ENCODE data around the gene SERPINE3. TPM values are rescaled to one million over a fixed set of nuclear protein-coding genes. Genes with fewer than 3 reads are reported as not detected.

Gene SERPINE3
- total RNA-seq, 4 donors from 2014 or later, result not detected

DNA sequence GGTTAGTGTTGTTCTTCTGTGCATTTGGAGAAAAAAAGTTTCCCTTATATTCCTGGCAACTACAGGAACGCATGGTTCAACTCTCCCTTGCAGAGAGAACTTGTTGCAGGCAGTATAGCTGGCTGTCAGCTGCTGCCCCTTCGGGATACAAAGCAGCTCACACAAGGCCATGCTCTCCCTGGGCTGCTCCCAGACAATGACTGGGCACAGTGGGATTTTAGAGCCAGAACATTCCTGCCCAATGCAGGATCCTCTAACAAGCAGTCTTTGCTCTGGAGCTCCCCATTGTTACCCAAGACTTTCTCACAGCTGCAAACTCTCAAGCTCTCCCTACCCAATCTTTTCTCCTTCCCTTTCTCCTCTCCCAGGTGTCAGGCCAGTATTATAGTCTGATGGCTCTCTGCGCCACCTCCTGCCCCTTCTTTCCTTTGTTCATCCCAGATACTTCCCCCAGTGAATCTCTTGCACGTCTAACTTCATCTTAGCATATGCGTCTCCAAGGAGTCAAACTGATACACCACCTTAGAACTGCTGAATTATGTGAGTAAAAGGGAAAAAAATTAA lies 27.5 kb upstream of the SERPINE3 start:
- Histone ChIP-seq H3K27me3 (no peaks in the 10 kb centered on the region), H3K4me1 (peaks cover 0 to 4% of the 10 kb centered on the region in 2 donors), H3K4me3 (replicated peaks in 1 of 3) (no peak overlapping the region), H3K27ac (no peak overlapping the region), H3K9me3 (no peaks in the 10 kb centered on the region), H3K36me3 (no peaks in the 10 kb centered on the region)
- WGBS, 2 donors, result 90 to 94% methylated on average over 5 of the region's 5 CpGs
- TF ChIP-seq POLR2A (IDR thresholded peaks at IDR 0.05), result no peak
- TF ChIP-seq, protein P1, sequence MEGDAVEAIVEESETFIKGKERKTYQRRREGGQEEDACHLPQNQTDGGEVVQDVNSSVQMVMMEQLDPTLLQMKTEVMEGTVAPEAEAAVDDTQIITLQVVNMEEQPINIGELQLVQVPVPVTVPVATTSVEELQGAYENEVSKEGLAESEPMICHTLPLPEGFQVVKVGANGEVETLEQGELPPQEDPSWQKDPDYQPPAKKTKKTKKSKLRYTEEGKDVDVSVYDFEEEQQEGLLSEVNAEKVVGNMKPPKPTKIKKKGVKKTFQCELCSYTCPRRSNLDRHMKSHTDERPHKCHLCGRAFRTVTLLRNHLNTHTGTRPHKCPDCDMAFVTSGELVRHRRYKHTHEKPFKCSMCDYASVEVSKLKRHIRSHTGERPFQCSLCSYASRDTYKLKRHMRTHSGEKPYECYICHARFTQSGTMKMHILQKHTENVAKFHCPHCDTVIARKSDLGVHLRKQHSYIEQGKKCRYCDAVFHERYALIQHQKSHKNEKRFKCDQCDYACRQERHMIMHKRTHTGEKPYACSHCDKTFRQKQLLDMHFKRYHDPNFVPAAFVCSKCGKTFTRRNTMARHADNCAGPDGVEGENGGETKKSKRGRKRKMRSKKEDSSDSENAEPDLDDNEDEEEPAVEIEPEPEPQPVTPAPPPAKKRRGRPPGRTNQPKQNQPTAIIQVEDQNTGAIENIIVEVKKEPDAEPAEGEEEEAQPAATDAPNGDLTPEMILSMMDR (IDR thresholded peaks at IDR 0.05), result no peak
- intact Hi-C loops (cut with DNase I), result no loop called here
- no peak for DNase-seq

DNA sequence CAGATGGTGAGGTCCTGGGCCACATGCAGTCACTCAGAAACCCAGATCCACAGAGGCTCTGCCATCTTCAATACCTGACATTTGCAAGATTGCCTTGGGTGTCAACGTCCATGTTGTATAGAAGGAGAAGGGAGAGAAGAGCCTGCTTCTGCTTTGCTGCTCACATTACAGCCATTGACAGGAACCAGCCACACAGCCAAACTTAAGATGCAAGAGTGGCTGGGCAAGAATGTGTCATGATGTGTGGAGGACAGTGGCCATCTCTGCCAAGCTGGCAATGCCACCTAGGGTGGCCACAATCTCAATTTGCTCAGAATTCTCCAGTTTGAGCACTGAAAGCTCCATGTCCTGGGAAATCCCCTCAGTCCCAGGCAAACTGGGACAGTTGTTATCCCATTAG lies 25.9 kb upstream of the SERPINE3 start:
- no peaks in the 10 kb centered on the region for H3K36me3 ChIP-seq
- H3K9me3 ChIP-seq, result no peaks in the 10 kb centered on the region
- intact Hi-C loops (cut with DNase I), result no loop called here
- peaks cover 0 to 4% of the 10 kb centered on the region in 2 donors for H3K4me1 ChIP-seq
- WGBS, 2 donors, result 91 to 94% methylated on average over 1 of the region's 1 CpG
- TF ChIP-seq, protein P1 (IDR thresholded peaks at IDR 0.05), result no peak
- no peak for TF ChIP-seq POLR2A (IDR thresholded peaks at IDR 0.05)
- no peaks in the 10 kb centered on the region for H3K27me3 ChIP-seq
- H3K4me3 ChIP-seq (replicated peaks in 1 of 3), result no peak overlapping the region
- no peak for DNase-seq
- H3K27ac ChIP-seq, result no peak overlapping the region

DNA sequence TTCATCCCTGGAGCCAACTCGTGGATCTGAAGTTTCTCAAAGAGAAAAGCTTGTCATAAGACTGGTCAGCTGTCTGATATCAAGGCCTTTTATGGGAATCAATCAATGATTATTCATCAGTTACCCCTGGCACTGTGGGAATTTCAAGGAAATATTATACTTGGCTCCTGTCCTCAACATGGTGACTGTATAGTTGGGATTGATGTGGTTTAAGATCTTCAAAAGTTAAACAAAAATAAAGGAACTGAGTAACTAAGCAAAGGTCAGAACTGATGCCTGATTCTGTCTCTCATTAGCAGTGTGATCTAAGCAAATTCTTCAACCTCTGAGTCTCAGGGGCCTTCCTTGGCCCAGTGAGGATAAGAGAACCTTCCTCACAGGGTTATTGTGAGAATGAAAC lies 22.2 kb upstream of the SERPINE3 start:
- H3K4me1 ChIP-seq, result peaks cover 0 to 4% of the 10 kb centered on the region in 2 donors
- intact Hi-C loops (cut with DNase I), result no loop called here
- H3K27me3 ChIP-seq, result no peaks in the 10 kb centered on the region
- DNase-seq, result no peak
- no peak overlapping the region for H3K27ac ChIP-seq
- TF ChIP-seq POLR2A (IDR thresholded peaks at IDR 0.05), result no peak
- TF ChIP-seq, protein P1 (IDR thresholded peaks at IDR 0.05), result no peak
- WGBS, 2 donors, result 95% methylated on average over 1 of the region's 1 CpG
- no peak overlapping the region for H3K4me3 ChIP-seq (replicated peaks in 1 of 3)
- H3K36me3 ChIP-seq, result no peaks in the 10 kb centered on the region
- H3K9me3 ChIP-seq, result no peaks in the 10 kb centered on the region

DNA sequence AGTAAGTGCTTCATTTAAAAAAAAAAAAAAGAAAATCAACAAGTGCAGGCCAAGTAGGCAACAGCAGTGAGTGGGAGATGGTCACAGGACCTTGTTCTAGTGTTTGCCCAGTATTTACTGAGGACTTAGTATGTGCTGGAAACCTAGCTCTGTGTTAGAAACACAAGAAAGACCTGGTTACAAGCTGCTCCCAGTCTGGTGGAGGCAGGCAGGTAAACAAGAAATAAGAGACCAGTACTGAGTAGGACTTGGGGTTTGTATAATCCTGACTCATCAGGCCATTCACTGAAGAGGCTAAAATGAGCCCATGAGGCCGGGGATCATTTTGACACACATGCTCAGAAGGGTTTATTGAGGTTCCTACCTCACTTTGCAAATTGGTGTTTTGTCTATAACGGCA lies 21.5 kb upstream of the SERPINE3 start:
- no peaks in the 10 kb centered on the region for H3K36me3 ChIP-seq
- intact Hi-C loops (cut with DNase I), result no loop called here
- no peaks in the 10 kb centered on the region for H3K27me3 ChIP-seq
- H3K4me1 ChIP-seq, result peaks cover 0 to 4% of the 10 kb centered on the region in 2 donors
- TF ChIP-seq, protein P1 (IDR thresholded peaks at IDR 0.05), result no peak
- no peak for TF ChIP-seq POLR2A (IDR thresholded peaks at IDR 0.05)
- WGBS, 2 donors, result 96 to 100% methylated on average over 2 of the region's 2 CpGs
- no peak for DNase-seq
- no peaks in the 10 kb centered on the region for H3K9me3 ChIP-seq
- no peak overlapping the region for H3K27ac ChIP-seq
- no peak overlapping the region for H3K4me3 ChIP-seq (replicated peaks in 1 of 3)

DNA sequence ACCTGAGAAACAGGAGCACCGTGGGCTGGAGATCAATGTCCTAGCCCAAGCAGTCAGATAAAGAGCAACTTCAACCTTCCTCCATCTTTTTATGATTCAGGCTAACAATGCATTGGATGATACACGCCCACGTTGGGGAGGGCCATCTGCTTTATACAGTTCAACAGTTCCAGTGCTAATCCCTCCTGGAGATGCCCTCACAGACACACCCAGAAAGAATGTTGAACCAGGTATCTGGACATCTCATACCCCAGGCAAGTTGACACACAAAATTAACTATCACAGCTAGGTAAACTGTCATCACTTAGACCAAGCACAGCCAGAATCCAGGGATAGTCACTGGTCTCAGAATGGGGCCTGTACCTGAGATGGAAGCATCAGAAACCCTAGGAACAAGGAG lies 20.6 kb upstream of the SERPINE3 start:
- Histone ChIP-seq H3K4me3 (replicated peaks in 1 of 3) (no peak overlapping the region), H3K4me1 (peaks cover 0 to 4% of the 10 kb centered on the region in 2 donors), H3K27ac (no peak overlapping the region), H3K27me3 (no peaks in the 10 kb centered on the region), H3K36me3 (no peaks in the 10 kb centered on the region), H3K9me3 (no peaks in the 10 kb centered on the region)
- intact Hi-C loops (cut with DNase I), result no loop called here
- no peak for DNase-seq
- TF ChIP-seq, protein P1 (IDR thresholded peaks at IDR 0.05), result no peak
- no peak for TF ChIP-seq POLR2A (IDR thresholded peaks at IDR 0.05)
- whole genome bisulfite sequencing, 2 donors, result 96 to 97% methylated on average over 3 of the region's 3 CpGs

Measured in thyroid gland (tissue), 4 donors.